IPS-18a (cell line): ENCODE data around the gene ABLIM1.

Source experiments
- H3K27ac ChIP-seq: one replicate; pipeline ENCODE4 v1.5.1; 2013; ENCODE audit warnings: low read length
- H3K27me3 ChIP-seq: one replicate; pipeline ENCODE4 v1.6.1; 2013; ENCODE audit warnings: mild to moderate bottlenecking, low read length; ENCODE audit not compliant: control insufficient read depth, insufficient read depth
- H3K36me3 ChIP-seq: one replicate; pipeline ENCODE4 v1.6.1; 2013; ENCODE audit warnings: low read depth, low read length; ENCODE audit not compliant: control insufficient read depth
- H3K4me1 ChIP-seq: one replicate; pipeline ENCODE4 v1.6.1; 2013; ENCODE audit warnings: low read depth, low read length; ENCODE audit not compliant: control insufficient read depth
- H3K4me3 ChIP-seq: one replicate; pipeline ENCODE4 v1.5.1; 2013; ENCODE audit warnings: low read length
- H3K9ac ChIP-seq: one replicate; pipeline ENCODE4 v1.6.1; 2013; ENCODE audit warnings: mild to moderate bottlenecking, low read length, moderate library complexity
- H3K9me3 ChIP-seq: one replicate; pipeline ENCODE4 v1.6.1; 2013; ENCODE audit warnings: low read depth, low read length; ENCODE audit not compliant: control insufficient read depth

The ABLIM1 gene

GRCh38 chr10:114642729-114643128 is 15.3 kb downstream of the ABLIM1 start:
- Histone ChIP-seq H3K36me3 (no peaks in the 10 kb centered on the region), H3K27ac (no peak overlapping the region), H3K9me3 (no peaks in the 10 kb centered on the region), H3K9ac (no peak overlapping the region), H3K27me3 (no peaks in the 10 kb centered on the region), H3K4me3 (no peak overlapping the region), H3K4me1 (no peaks in the 10 kb centered on the region)

GRCh38 chr10:114638821-114639625 is 19.1 kb downstream of the ABLIM1 start:
- Histone ChIP-seq H3K9me3 (no peaks in the 10 kb centered on the region), H3K27ac (no peak overlapping the region), H3K27me3 (no peaks in the 10 kb centered on the region), H3K4me1 (no peaks in the 10 kb centered on the region), H3K36me3 (no peaks in the 10 kb centered on the region), H3K4me3 (no peak overlapping the region), H3K9ac (no peak overlapping the region)

DNA sequence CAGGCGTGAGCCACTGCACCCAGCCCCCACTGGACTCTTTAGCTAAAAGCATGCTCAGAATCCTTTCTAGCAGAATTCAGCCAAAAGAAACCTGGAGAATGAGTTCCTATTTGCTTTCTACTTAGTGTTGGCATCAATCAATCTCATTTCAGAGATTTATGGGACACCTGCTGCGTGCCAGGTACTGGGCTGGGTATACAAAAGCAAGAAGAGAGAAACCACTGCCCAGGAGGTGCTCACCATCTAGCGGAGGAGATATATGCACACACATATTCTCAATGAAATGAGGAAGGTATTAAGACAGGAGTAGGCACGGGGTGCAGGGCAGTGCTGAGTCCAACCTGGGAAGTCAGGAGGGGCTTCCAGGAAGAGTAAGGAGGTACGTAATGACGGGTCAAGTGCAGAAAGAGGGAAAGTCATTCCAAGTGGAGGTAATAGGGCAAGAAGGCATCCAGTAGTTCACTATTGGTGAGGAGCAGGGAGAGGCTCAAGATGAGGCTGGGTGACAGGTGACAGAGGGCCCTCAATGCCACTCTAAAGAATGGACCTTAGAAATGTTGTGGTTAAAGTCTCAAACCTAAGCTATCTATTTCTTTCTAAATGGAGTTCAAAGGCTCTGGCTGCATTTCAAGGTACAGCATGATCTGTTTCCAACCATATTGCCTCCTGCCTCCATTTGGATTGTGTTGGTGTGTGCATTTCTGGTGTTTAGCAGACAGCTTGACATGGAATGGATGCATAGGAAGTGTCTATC is 22.1 kb downstream of the ABLIM1 start:
- Histone ChIP-seq H3K4me1 (no peaks in the 10 kb centered on the region), H3K36me3 (no peaks in the 10 kb centered on the region), H3K27me3 (peaks cover 27% of the 10 kb centered on the region), H3K9me3 (no peaks in the 10 kb centered on the region), H3K9ac (no peak overlapping the region), H3K27ac (no peak overlapping the region), H3K4me3 (no peak overlapping the region)

- H3K4me1 ChIP-seq = no peaks in the 10 kb centered on the region
- H3K36me3 ChIP-seq = no peaks in the 10 kb centered on the region
- no peaks in the 10 kb centered on the region for H3K9me3 ChIP-seq
- peaks cover 36% of the 10 kb centered on the region for H3K27me3 ChIP-seq
- H3K27ac ChIP-seq = no peak overlapping the region
- no peak overlapping the region for H3K9ac ChIP-seq
- no peak overlapping the region for H3K4me3 ChIP-seq
These were observed 23.0 kb downstream of the ABLIM1 start for GRCh38 chr10:114635101-114635500.

- Histone ChIP-seq H3K9ac (no peak overlapping the region), H3K27me3 (peaks cover 41% of the 10 kb centered on the region), H3K4me1 (no peaks in the 10 kb centered on the region), H3K9me3 (no peaks in the 10 kb centered on the region), H3K4me3 (no peak overlapping the region), H3K36me3 (no peaks in the 10 kb centered on the region), H3K27ac (no peak overlapping the region)
These were observed 23.5 kb downstream of the ABLIM1 start for GRCh38 chr10:114634609-114634979.

GRCh38 chr10:114632869-114633715 is 25.0 kb downstream of the ABLIM1 start:
- Histone ChIP-seq H3K36me3 (no peaks in the 10 kb centered on the region), H3K4me3 (no peak overlapping the region), H3K9ac (no peak overlapping the region), H3K9me3 (no peaks in the 10 kb centered on the region), H3K27ac (no peak overlapping the region), H3K27me3 (peaks cover 50% of the 10 kb centered on the region), H3K4me1 (no peaks in the 10 kb centered on the region)

DNA sequence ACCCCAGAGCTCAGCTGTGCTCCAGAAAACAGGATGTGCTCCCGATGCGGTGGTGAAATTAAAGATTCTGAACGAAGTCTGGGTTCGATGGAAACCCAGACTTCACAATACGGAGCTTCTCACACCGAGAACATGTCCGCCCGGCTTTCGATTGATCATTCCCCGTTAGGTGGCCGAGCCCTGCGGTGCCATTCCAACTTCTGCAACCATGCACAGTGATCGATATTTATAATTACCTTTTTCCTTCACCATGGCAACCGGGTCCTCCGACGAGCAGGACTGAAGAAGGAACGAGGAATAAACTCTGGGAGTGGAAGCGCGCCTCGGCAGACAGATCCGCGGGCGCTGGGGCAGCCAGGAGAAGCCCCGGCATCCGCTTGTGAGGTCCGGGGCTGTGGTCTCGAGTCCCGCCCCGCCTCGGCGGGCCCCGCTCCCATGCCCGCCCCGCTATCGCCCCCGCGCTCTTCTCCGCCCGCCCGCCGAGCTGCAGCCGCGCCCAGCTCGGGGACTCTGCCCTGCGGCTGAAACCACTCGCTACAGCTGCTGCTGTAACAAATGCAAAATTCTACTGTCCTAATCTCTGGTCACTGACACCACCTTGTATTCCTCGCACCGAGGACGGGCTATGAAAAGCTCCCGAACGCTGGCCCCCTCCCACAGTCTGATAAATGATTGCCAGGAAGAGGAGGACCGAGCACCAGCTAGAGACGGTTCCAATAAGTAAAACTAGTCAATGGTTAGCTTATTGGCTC is 26.2 kb downstream of the ABLIM1 start:
- Histone ChIP-seq H3K27ac (no peak overlapping the region), H3K9ac (no peak overlapping the region), H3K4me1 (no peaks in the 10 kb centered on the region), H3K9me3 (no peaks in the 10 kb centered on the region), H3K27me3 (peaks cover 50% of the 10 kb centered on the region), H3K36me3 (no peaks in the 10 kb centered on the region), H3K4me3 (peak overlapping the region; percentile 72)

- H3K4me1 ChIP-seq = no peaks in the 10 kb centered on the region
- no peak overlapping the region for H3K9ac ChIP-seq
- H3K27me3 ChIP-seq = peaks cover 50% of the 10 kb centered on the region
- H3K4me3 ChIP-seq = peak overlapping the region; percentile 72
- no peaks in the 10 kb centered on the region for H3K9me3 ChIP-seq
- no peak overlapping the region for H3K27ac ChIP-seq
- H3K36me3 ChIP-seq = no peaks in the 10 kb centered on the region
These were observed 26.9 kb downstream of the ABLIM1 start for GRCh38 chr10:114631090-114631665.

GRCh38 chr10:114629824-114630730 is 28.0 kb downstream of the ABLIM1 start:
- H3K27me3 ChIP-seq = peaks cover 50% of the 10 kb centered on the region
- H3K27ac ChIP-seq = no peak overlapping the region
- no peaks in the 10 kb centered on the region for H3K4me1 ChIP-seq
- no peaks in the 10 kb centered on the region for H3K36me3 ChIP-seq
- no peak overlapping the region for H3K4me3 ChIP-seq
- no peak overlapping the region for H3K9ac ChIP-seq
- no peaks in the 10 kb centered on the region for H3K9me3 ChIP-seq
